Stomach (tissue), 9 donors: ENCODE data around the gene DEDD. TPM values are rescaled to one million over a fixed set of nuclear protein-coding genes. Genes with fewer than 3 reads are reported as not detected.

ENCODE experiments used
- DNase-seq, 2 donors: peaks; one replicate each; pipeline versions ENCODE4 v3.0.0 to v3.0.0-alpha.2; 2013 to 2019
- H3K27ac ChIP-seq, 5 donors: fragments of 200-600 bp in 4 of 5; sonication (generic) in 4 of 5; one replicate each; pipeline ENCODE4 v1.5.1; 2013 to 2019; ENCODE audit warnings: mild to moderate bottlenecking in 1 of 5, moderate library complexity in 1 of 5
- H3K27me3 ChIP-seq, 3 donors: fragments of 200-600 bp; sonication (generic); one replicate each; pipeline ENCODE4 v1.5.1; 2017 to 2019; ENCODE audit warnings: mixed run types in 1 of 3
- H3K36me3 ChIP-seq, 4 donors: fragments of 200-600 bp; sonication (generic); 1 replicate in 3 of 4; 2 replicates in 1 of 4; pipeline ENCODE4 v1.5.1; 2016 to 2019
- H3K4me1 ChIP-seq, 4 donors: fragments of 200-600 bp; sonication (generic); one replicate each; pipeline ENCODE4 v1.5.1; 2016 to 2019
- H3K4me3 ChIP-seq, 4 donors: fragments of 200-600 bp; sonication (generic) in 3 of 4; one replicate each; pipeline ENCODE4 v1.5.1; 2016 to 2019; ENCODE audit warnings: mild to moderate bottlenecking in 1 of 4
- H3K9me3 ChIP-seq, 4 donors: fragments of 200-600 bp; sonication (generic); one replicate each; pipeline ENCODE4 v1.5.1; 2016 to 2019
- CTCF ChIP-seq, 7 experiments: fragments of 450-650 bp in 4 of 7; fragments of 200-600 bp in 3 of 7; sonication (generic) in 3 of 7; IDR thresholded peaks; one replicate each; pipeline ENCODE4 v1.5.1; 2016 to 2019; ENCODE audit warnings: antibody characterized with exemption in 7 of 7, control low read depth in 2 of 7, mild to moderate bottlenecking in 1 of 7
- EP300 ChIP-seq: sonication (generic); formaldehyde crosslinking; IDR thresholded peaks from one replicate; pipeline ENCODE4 v1.6.1; 2017; ENCODE audit warnings: antibody characterized with exemption
- POLR2A ChIP-seq, 4 donors: fragments of 450-650 bp; IDR thresholded peaks; one replicate each; pipeline ENCODE4 v1.6.1; 2016; ENCODE audit warnings: antibody characterized with exemption in 4 of 4, control low read depth in 2 of 4, mild to moderate bottlenecking in 1 of 4, moderate library complexity in 1 of 4
- POLR2AphosphoS5 ChIP-seq, 3 donors: sonication (generic); formaldehyde crosslinking; IDR thresholded peaks; one replicate each; pipeline ENCODE4 v1.6.1; 2016; ENCODE audit warnings: antibody characterized with exemption in 3 of 3
- WGBS, 5 donors: extraction: QIAGEN DNeasy Blood & Tissue Kit in 3 of 5; methylation state at CpG; one replicate each; pipeline versions ENCODE4 v1.1.5 to v1.1.7; 2013 to 2018; 5-methylcytosine and 5-hydroxymethylcytosine counted together
- intact Hi-C: fragments of 100-400 bp; cut with DNase I; formaldehyde crosslinking; loops from one replicate; pipeline ENCODE4 v1.15.1; 2023; ENCODE audit warnings: low total_unique reads
- polyA plus RNA-seq, 3 donors: library from polyadenylated mRNA; stranded (reverse); fragments of 200-250 nt; gene quantifications; one replicate each; pipeline ENCODE4 v1.2.3, GENCODE V29; 2013
- total RNA-seq, 5 donors: library from RNA; depleted of rRNA; stranded (reverse); fragments of >200 nt; gene quantifications; one replicate each; pipeline versions ENCODE4 v1.1.0 to v1.2.3, GENCODE V29; 2014 to 2016
- donor health status: healthy with polysubstance abuse.
- donor health status: Bipolar disorder and iron deficiency.
- donor health status: healthy.

The DEDD gene
- total and polyA plus RNA-seq, 8 donors: 2.3 to 35.9 (median 17.6) TPM

- H3K4me1 ChIP-seq: peaks cover 14 to 30% (median 21%) of the 10 kb centered on the region in 4 donors
- H3K36me3 ChIP-seq: peaks cover 0 to 18% (median 17%) of the 10 kb centered on the region in 4 donors
- H3K9me3 ChIP-seq: no peaks in the 10 kb centered on the region
- TF ChIP-seq POLR2A (IDR thresholded peaks at IDR 0.05): no peak
- TF ChIP-seq CTCF (IDR thresholded peaks at IDR 0.05): no peak
- no peak for TF ChIP-seq POLR2AphosphoS5 (IDR thresholded peaks at IDR 0.05)
- no peak for TF ChIP-seq EP300
- H3K27me3 ChIP-seq: no peaks in the 10 kb centered on the region
- no peak overlapping the region for H3K27ac ChIP-seq
- DNase-seq: no peak
- WGBS, 5 donors: 87 to 96% (median 95%) methylated on average over 2 of the region's 2 CpGs
- intact Hi-C loops: loop anchor here (10.0 kb wide), 1 partner anchor 101 kb away; no protein-coding TSS in a partner anchor
- H3K4me3 ChIP-seq: no peak overlapping the region
These were observed 36.5 kb downstream of the DEDD start for GRCh38 chr1:161096015-161096414.

DNA sequence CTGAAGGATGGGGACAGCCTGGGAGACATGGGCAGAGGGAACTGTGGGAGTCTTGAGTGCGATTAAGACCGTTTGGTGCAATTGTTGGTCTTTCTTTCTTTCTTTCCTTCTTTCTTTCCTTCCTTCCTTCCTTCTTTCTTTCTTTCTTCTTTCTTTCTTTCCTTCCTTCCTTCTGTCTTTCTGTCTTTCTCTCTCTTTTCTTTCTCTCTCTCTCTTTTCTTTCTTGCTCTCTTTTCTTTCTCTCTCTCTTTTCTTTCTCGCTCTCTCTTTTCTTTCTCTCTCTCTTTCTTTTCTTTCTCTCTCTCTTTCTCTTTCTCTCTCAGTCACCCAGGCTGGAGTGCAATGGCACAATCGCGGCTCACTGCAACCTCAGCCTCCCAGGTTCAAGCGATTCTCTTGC, 37.2 kb downstream of the DEDD start:
- H3K27ac ChIP-seq: no peak overlapping the region
- TF ChIP-seq CTCF (IDR thresholded peaks at IDR 0.05) (no peak), POLR2AphosphoS5 (IDR thresholded peaks at IDR 0.05) (no peak), EP300 (no peak), POLR2A (IDR thresholded peaks at IDR 0.05) (no peak)
- H3K4me1 ChIP-seq: peaks cover 14 to 30% (median 21%) of the 10 kb centered on the region in 4 donors
- no peak for DNase-seq
- no peaks in the 10 kb centered on the region for H3K27me3 ChIP-seq
- no peaks in the 10 kb centered on the region for H3K9me3 ChIP-seq
- 90 to 97% (median 94%) methylated on average over 6 of the region's 6 CpGs for WGBS, 5 donors
- peaks cover 0 to 10% (median 9%) of the 10 kb centered on the region in 4 donors for H3K36me3 ChIP-seq
- intact Hi-C loops: loop anchor here (10.0 kb wide), 1 partner anchor 100 kb away; no protein-coding TSS in a partner anchor
- H3K4me3 ChIP-seq: no peak overlapping the region

DNA sequence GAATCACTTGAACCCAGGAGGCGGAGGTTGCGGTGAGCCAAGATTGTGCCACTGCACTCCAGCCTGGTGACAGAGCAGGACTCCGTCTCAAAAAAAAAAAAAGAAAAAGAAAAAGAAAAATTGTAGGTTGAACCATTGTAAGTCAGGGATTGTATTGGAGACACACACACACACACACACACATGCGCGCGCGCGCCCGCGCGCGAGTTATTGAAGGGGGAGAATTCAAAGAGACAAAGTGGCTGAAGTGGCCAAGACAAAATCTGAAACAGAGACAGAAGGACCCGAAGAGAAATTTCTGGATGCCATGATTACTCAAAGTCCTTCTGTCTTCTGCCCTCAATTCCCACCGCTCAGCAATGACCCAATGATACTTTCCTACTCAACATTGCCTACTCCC, 38.0 kb downstream of the DEDD start:
- intact Hi-C loops: loop anchor here (10.0 kb wide), 1 partner anchor 100 kb away; no protein-coding TSS in a partner anchor
- H3K27me3 ChIP-seq: no peaks in the 10 kb centered on the region
- TF ChIP-seq CTCF (IDR thresholded peaks at IDR 0.05): no peak
- TF ChIP-seq POLR2A (IDR thresholded peaks at IDR 0.05): no peak
- no peak for TF ChIP-seq POLR2AphosphoS5 (IDR thresholded peaks at IDR 0.05)
- no peak for TF ChIP-seq EP300
- no peak overlapping the region for H3K27ac ChIP-seq
- H3K9me3 ChIP-seq: no peaks in the 10 kb centered on the region
- no peak overlapping the region for H3K4me3 ChIP-seq
- no peak for DNase-seq
- peaks cover 14 to 36% (median 26%) of the 10 kb centered on the region in 4 donors for H3K4me1 ChIP-seq
- 85 to 97% (median 96%) methylated on average over 14 of the region's 14 CpGs for WGBS, 5 donors
- peaks cover 0 to 2% (median 2%) of the 10 kb centered on the region in 4 donors for H3K36me3 ChIP-seq

GRCh38 chr1:161092621-161093028, 39.8 kb downstream of the DEDD start:
- no peaks in the 10 kb centered on the region for H3K36me3 ChIP-seq
- H3K9me3 ChIP-seq: no peaks in the 10 kb centered on the region
- H3K27me3 ChIP-seq: no peaks in the 10 kb centered on the region
- 62 to 84% (median 68%) methylated on average over 3 of the region's 3 CpGs for WGBS, 5 donors
- intact Hi-C loops: loop anchor here (10.0 kb wide), 1 partner anchor 98 kb away; no protein-coding TSS in a partner anchor
- no peak overlapping the region for H3K4me3 ChIP-seq
- TF ChIP-seq CTCF (IDR thresholded peaks at IDR 0.05) (no peak), POLR2AphosphoS5 (IDR thresholded peaks at IDR 0.05) (no peak), POLR2A (IDR thresholded peaks at IDR 0.05) (no peak), EP300 (no peak)
- no peak overlapping the region for H3K27ac ChIP-seq
- DNase-seq: no peak
- H3K4me1 ChIP-seq: peaks cover 9 to 25% (median 13%) of the 10 kb centered on the region in 4 donors
